K562 (cell line): ENCODE results near the gene MGAT4B. TPM values are rescaled to one million over a fixed set of nuclear protein-coding genes. Genes with fewer than 3 reads are reported as not detected.

Experiments used
- ATAC-seq: fragments of 200-7000 bp; cut with Tn5 transposase; 3 replicates; pipeline ENCODE4 v1.9.1; 2020; ENCODE audit warnings: moderate library complexity
- BruUV-seq: library from RNA; stranded (reverse); fragments of 400-500 nt; replicated peaks from 2 replicates; lab custom pipeline; 2021; lab: Mats Ljungman, UMichigan
- CTCF ChIA-PET: fragments of 300-600 bp; formaldehyde crosslinking; extraction: SDS; loops from one replicate; lab custom pipeline; 2021; ENCODE audit warnings: low intra/inter-chr PET ratio; lab: Yijun Ruan, JAX
- POLR2A ChIA-PET: fragments of 300-600, 350-650 bp; sonication (Branson Sonifier 250); formaldehyde crosslinking; extraction: SDS; loops from one replicate; lab custom pipeline; 2021; ENCODE audit warnings: antibody characterized with exemption, inconsistent platforms; lab: Yijun Ruan, JAX
- DNase-seq, 4 experiments: peaks; one replicate each; pipeline versions ENCODE4 v3.0.0 to v3.0.0-alpha.2; 2011 to 2018; ENCODE audit warnings: low spot score in 3 of 4, mixed read lengths in 3 of 4; ENCODE audit errors: extremely low read depth in 1 of 4
- FAIRE-seq: peaks from 2 replicates; lab custom pipeline; 2011; peaks lifted over from hg19 to GRCh38; lab: Jason Lieb, UNC
- H2AFZ ChIP-seq: 2 replicates; pipeline ENCODE4 v1.6.0; 2011; ENCODE audit warnings: low read depth, low read length, control low read depth, inconsistent platforms
- H3K27ac ChIP-seq: fragments of 200-600 bp; 3 replicates; pipeline ENCODE4 v1.8.0; 2011; ENCODE audit warnings: low read depth, mild to moderate bottlenecking, control low read depth, inconsistent platforms, low read length, moderate library complexity, mixed read lengths; ENCODE audit errors: extremely low read depth
- H3K27me3 ChIP-seq, 2 experiments: fragments of 300-600 bp in 1 of 2; 2 replicates in 1 of 2; 3 replicates in 1 of 2; pipeline versions ENCODE4 v1.6.0 to v1.8.0; 2011; ENCODE audit warnings: inconsistent platforms in 2 of 2, low read length in 2 of 2, mild to moderate bottlenecking in 1 of 2, mixed read lengths in 1 of 2, moderate library complexity in 1 of 2; ENCODE audit not compliant: control insufficient read depth in 2 of 2, insufficient read depth in 2 of 2
- H3K36me3 ChIP-seq: fragments of 300-600 bp; 3 replicates; pipeline ENCODE4 v1.8.0; 2011; ENCODE audit warnings: mild to moderate bottlenecking, low read length, inconsistent platforms; ENCODE audit not compliant: control insufficient read depth, insufficient read depth
- H3K4me1 ChIP-seq, 2 experiments: fragments of 200-600 bp in 1 of 2; replicated peaks in 1 of 2; 2 replicates in 1 of 2; 3 replicates in 1 of 2; pipeline versions ENCODE4 v1.5.1 to v1.8.0; 2011; ENCODE audit warnings: inconsistent platforms in 2 of 2, low read length in 2 of 2, mild to moderate bottlenecking in 1 of 2, mixed read lengths in 1 of 2, moderate library complexity in 1 of 2; ENCODE audit not compliant: control insufficient read depth in 2 of 2, insufficient read depth in 2 of 2
- H3K4me2 ChIP-seq: 2 replicates; pipeline ENCODE4 v1.6.1; 2011; ENCODE audit warnings: low read length, control low read depth, inconsistent platforms, mixed read lengths; ENCODE audit not compliant: insufficient read depth
- H3K4me3 ChIP-seq: fragments of 200-600 bp; sonication (generic), shearing (Covaris generic); 2 replicates; pipeline ENCODE4 v1.5.1; 2016; ENCODE audit warnings: control low read depth, inconsistent platforms
- H3K79me2 ChIP-seq: fragments of 200-600 bp; 3 replicates; pipeline ENCODE4 v1.8.0; 2011; ENCODE audit warnings: low read length, inconsistent platforms; ENCODE audit not compliant: control insufficient read depth, insufficient read depth
- H3K9ac ChIP-seq, 2 experiments: 2 replicates each; pipeline versions ENCODE4 v1.6.0 to v1.6.1; 2011; ENCODE audit warnings: low read depth in 2 of 2, low read length in 2 of 2, control low read depth in 1 of 2, inconsistent platforms in 1 of 2, mild to moderate bottlenecking in 1 of 2, mixed read lengths in 1 of 2; ENCODE audit not compliant: insufficient read depth in 1 of 2
- H3K9me1 ChIP-seq: one replicate; pipeline ENCODE4 v1.6.0; 2011; ENCODE audit warnings: inconsistent platforms, mild to moderate bottlenecking, low read length, moderate library complexity; ENCODE audit not compliant: control insufficient read depth, insufficient read depth
- H3K9me3 ChIP-seq: replicated peaks from 2 replicates; pipeline ENCODE4 v1.5.1; 2011; ENCODE audit warnings: low read depth, low read length, inconsistent platforms; ENCODE audit not compliant: control insufficient read depth, insufficient read depth
- H4K20me1 ChIP-seq: replicated peaks from 2 replicates; pipeline ENCODE4 v1.6.1; 2011; ENCODE audit warnings: low read length, inconsistent platforms, mixed read lengths; ENCODE audit not compliant: control insufficient read depth, insufficient read depth
- RNF2 ChIP-seq: sonication (generic); IDR thresholded peaks from 2 replicates; pipeline ENCODE4 v1.6.1; 2016
- TAF9B ChIP-seq: fragments of 450-650 bp; IDR thresholded peaks from 2 replicates; pipeline ENCODE4 v1.6.1; 2018; ENCODE audit warnings: mild to moderate bottlenecking; ENCODE audit not compliant: partially characterized antibody
- ZNF347 ChIP-seq: fragments of 450-650 bp; formaldehyde crosslinking; IDR thresholded peaks from 2 replicates; pipeline ENCODE4 v1.4.0; 2020; ENCODE audit warnings: low read depth, mild to moderate bottlenecking, moderate library complexity
- ZSCAN32 ChIP-seq: fragments of 450-650 bp; formaldehyde crosslinking; IDR thresholded peaks from 2 replicates; pipeline ENCODE4 v1.4.0; 2020; ENCODE audit warnings: mild to moderate bottlenecking, moderate library complexity
- WGBS: fragments of 100-300 bp; shearing (Covaris generic); methylation state at CpG from one replicate; pipeline ENCODE4 v1.1.6; 2016; ENCODE audit warnings: low coverage, mixed read lengths; ENCODE audit not compliant: insufficient coverage; ENCODE audit errors: missing lambda C conversion rate; 5-methylcytosine and 5-hydroxymethylcytosine counted together
- in situ Hi-C: fragments of 300-500 bp; cut with MboI; formaldehyde crosslinking; loops from 4 replicates; pipeline ENCODE4 v1.15.0; 2018; ENCODE audit warnings: inconsistent platforms, mixed read lengths
- intact Hi-C: fragments of 100-400 bp; cut with micrococcal nuclease; formaldehyde crosslinking; loops from 2 replicates; pipeline ENCODE4 v1.14.2; 2022
- polyA plus RNA-seq, 8 experiments: library from polyadenylated mRNA; depleted of rRNA in 4 of 8; stranded (reverse) in 5 of 8; unstranded in 3 of 8; fragments of >200 nt; fragmentation: Nextera tagmentation in 2 of 8; fragmentation: Illumina TruSeq in 1 of 8; extraction: Ambion mirVana in 2 of 8; extraction: Trizol in 1 of 8; gene quantifications; 2 replicates each; pipeline versions ENCODE4 v1.2.1 to v1.2.3, GENCODE V29; 2011 to 2014; ENCODE audit warnings: inconsistent platforms in 1 of 8, missing spikeins in 1 of 8
- total RNA-seq, 7 experiments: library from RNA; depleted of rRNA in 6 of 7; stranded (reverse); fragments of >200 nt in 6 of 7; fragmentation: Illumina TruSeq in 2 of 7; extraction: Trizol in 2 of 7; gene quantifications; 2 replicates each; pipeline versions ENCODE4 v1.2.1 to v1.2.3, GENCODE V29; 2011 to 2021; ENCODE audit warnings: low replicate concordance in 1 of 7
- TF ChIP-seq, protein P1 (sequence below): fragments of 250-450 bp; sonication (Bioruptor Pico); IDR thresholded peaks from 2 replicates; pipeline ENCODE4 v1.4.0; 2020; ENCODE audit warnings: mild to moderate bottlenecking

MGAT4B gene
- total and polyA plus RNA-seq, 9 of the 15 experiments (the other 6 are each of a cell fraction or from before 2014, with no cell fraction given), result 0.34 to 133 (median 75.4) TPM

DNA sequence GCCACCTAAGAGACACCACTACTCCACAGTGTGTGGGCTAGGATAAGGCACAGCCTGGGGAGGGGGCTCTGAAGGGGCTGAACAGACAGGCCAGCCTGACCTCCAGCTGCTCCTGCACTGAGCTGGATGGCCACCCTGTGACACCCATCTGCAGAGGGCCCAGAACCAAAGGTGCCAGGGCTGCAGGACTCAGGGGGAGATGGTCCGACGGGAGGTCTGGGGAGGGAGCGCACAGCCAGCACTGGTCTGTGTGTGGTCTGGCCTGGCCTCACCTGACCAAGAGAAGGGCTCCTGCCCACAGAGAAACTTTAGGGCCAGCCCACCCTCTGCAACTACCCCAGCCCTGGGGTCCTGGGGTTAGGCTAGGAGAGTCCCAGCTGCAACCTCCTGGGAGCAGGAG is 12.1 kb downstream of the MGAT4B start:
- Histone ChIP-seq H3K36me3 (peaks cover 29% of the 10 kb centered on the region; the same call in 1 of the 3 replicates), H3K27ac (no peak overlapping the region), H2AFZ (no peak overlapping the region), H3K79me2 (no peaks in the 10 kb centered on the region), H3K9me3 (no peaks in the 10 kb centered on the region), H3K4me3 (no peak overlapping the region), H3K9ac (peak overlapping the region in 1 of 2 experiments; percentile 78; a peak in 1 of 4 replicates), H3K27me3 (no peaks in the 10 kb centered on the region), H3K4me1 (peaks cover 0 to 43% of the 10 kb centered on the region in 2 experiments; a peak in 2 of 5 replicates), H3K4me2 (no peak overlapping the region), H4K20me1 (no peaks in the 10 kb centered on the region), H3K9me1 (no peaks in the 10 kb centered on the region)
- in situ Hi-C loops, result no loop called here
- no peak for FAIRE-seq
- POLR2A ChIA-PET, result interaction anchor here (0.6 to 1.2 kb wide), 5 partner anchors 9 to 502 kb away, joined by 3 to 5 read pairs (median 3); partner anchors contain the start of gene SQSTM1
- WGBS, result 90% methylated on average over 2 of the region's 3 CpGs
- CTCF ChIA-PET, result no interaction called here
- no peak for TF ChIP-seq ZSCAN32 (CRISPR knock-in tag)
- no peak for DNase-seq
- intact Hi-C loops, result no loop called here
- no TSS peak for BruUV-seq
- ATAC-seq, result no peak; the same call in 2 of the 3 replicates

DNA sequence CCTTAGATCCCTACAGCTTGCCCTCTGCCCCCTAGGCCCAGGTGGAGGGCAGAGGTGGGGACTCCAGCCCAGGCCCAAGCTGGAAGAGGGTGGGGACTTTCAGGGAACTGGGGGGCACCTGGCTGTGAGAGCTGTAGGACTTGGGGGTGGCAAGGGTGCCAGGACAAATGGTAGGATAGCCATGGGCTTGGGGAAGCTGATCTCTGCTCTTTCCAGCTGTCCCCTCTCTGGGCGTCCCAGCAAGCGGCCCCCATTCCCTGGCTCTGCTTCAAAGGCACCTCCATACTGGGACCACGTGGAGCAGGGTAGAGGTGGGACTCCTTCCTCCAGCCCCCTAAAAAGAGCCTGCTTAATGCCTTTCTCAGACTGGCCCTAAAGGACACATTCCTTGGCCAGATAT is 12.5 kb downstream of the MGAT4B start:
- ATAC-seq (no peak), DNase-seq (no peak), FAIRE-seq (no peak)
- Histone ChIP-seq H3K4me2 (no peak overlapping the region), H3K79me2 (no peaks in the 10 kb centered on the region), H3K27ac (no peak overlapping the region), H3K9ac (peak overlapping the region in 1 of 2 experiments; percentile 69; a peak in 1 of 4 replicates), H3K36me3 (peaks cover 25% of the 10 kb centered on the region; the same call in 1 of the 3 replicates), H3K27me3 (no peaks in the 10 kb centered on the region), H3K9me3 (no peaks in the 10 kb centered on the region), H3K4me3 (no peak overlapping the region), H2AFZ (no peak overlapping the region), H3K9me1 (no peaks in the 10 kb centered on the region), H4K20me1 (no peaks in the 10 kb centered on the region), H3K4me1 (peaks cover 0 to 43% of the 10 kb centered on the region in 2 experiments; a peak in 2 of 5 replicates)
- ChIA-PET POLR2A (interaction anchor here (0.6 to 1.2 kb wide), 6 partner anchors 9 to 502 kb away, joined by 3 to 5 read pairs (median 3); partner anchors contain the start of gene SQSTM1), CTCF (no interaction called here)
- intact Hi-C loops, result no loop called here
- TF ChIP-seq RNF2, result no peak
- no peak for TF ChIP-seq ZNF347 (CRISPR knock-in tag)
- TF ChIP-seq, protein P1, sequence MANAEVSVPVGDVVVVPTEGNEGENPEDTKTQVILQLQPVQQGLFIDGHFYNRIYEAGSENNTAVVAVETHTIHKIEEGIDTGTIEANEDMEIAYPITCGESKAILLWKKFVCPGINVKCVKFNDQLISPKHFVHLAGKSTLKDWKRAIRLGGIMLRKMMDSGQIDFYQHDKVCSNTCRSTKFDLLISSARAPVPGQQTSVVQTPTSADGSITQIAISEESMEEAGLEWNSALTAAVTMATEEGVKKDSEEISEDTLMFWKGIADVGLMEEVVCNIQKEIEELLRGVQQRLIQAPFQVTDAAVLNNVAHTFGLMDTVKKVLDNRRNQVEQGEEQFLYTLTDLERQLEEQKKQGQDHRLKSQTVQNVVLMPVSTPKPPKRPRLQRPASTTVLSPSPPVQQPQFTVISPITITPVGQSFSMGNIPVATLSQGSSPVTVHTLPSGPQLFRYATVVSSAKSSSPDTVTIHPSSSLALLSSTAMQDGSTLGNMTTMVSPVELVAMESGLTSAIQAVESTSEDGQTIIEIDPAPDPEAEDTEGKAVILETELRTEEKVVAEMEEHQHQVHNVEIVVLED, result no peak
- TF ChIP-seq TAF9B, result no peak
- in situ Hi-C loops, result no loop called here
- no TSS peak for BruUV-seq
- 76% methylated on average over 3 of the region's 3 CpGs for whole genome bisulfite sequencing
